Omental fat pad (tissue), 4 donors: Measurements from ENCODE around the gene NAV2. TPM values are rescaled to one million over a fixed set of nuclear protein-coding genes. Genes with fewer than 3 reads are reported as not detected.
"Not testable (repeated sequence)": the region's sequence is repeated elsewhere in the genome, so short reads cannot be mapped to it uniquely, and the experiment has no call there.

Experiments used
- ATAC-seq: fragments of 150-250 bp; one replicate; pipeline ENCODE4 v1.9.1; 2016; ENCODE audit warnings: mild to moderate bottlenecking, moderate library complexity; ENCODE audit not compliant: low FRiP score
- DNase-seq: peaks from one replicate; pipeline ENCODE4 v3.0.0-alpha.2; 2019; ENCODE audit warnings: low spot score
- total RNA-seq, 4 donors: library from RNA; depleted of rRNA; stranded (reverse); fragments of >200 nt; gene quantifications; one replicate each; pipeline ENCODE4 v1.1.0, GENCODE V29; 2016
- TF ChIP-seq, protein P1 (sequence below), 3 donors: fragments of 450-650 bp; IDR thresholded peaks; one replicate each; pipeline ENCODE4 v1.5.1; 2016 to 2017; ENCODE audit warnings: antibody characterized with exemption in 3 of 3, mild to moderate bottlenecking in 3 of 3, moderate library complexity in 2 of 3

NAV2 gene
- total RNA-seq, 4 donors from 2014 or later = 6.3 to 41.6 (median 13.0) TPM

- DNase-seq = no peak
- no peak for ATAC-seq
- TF ChIP-seq, protein P1, sequence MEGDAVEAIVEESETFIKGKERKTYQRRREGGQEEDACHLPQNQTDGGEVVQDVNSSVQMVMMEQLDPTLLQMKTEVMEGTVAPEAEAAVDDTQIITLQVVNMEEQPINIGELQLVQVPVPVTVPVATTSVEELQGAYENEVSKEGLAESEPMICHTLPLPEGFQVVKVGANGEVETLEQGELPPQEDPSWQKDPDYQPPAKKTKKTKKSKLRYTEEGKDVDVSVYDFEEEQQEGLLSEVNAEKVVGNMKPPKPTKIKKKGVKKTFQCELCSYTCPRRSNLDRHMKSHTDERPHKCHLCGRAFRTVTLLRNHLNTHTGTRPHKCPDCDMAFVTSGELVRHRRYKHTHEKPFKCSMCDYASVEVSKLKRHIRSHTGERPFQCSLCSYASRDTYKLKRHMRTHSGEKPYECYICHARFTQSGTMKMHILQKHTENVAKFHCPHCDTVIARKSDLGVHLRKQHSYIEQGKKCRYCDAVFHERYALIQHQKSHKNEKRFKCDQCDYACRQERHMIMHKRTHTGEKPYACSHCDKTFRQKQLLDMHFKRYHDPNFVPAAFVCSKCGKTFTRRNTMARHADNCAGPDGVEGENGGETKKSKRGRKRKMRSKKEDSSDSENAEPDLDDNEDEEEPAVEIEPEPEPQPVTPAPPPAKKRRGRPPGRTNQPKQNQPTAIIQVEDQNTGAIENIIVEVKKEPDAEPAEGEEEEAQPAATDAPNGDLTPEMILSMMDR (IDR thresholded peaks at IDR 0.05) = no peak
These were observed 363.0 kb downstream of the NAV2 start for GRCh38 chr11:20075627-20076026.

- no peak for ATAC-seq
These were observed 366.2 kb downstream of the NAV2 start for GRCh38 chr11:20078846-20079245.

DNA sequence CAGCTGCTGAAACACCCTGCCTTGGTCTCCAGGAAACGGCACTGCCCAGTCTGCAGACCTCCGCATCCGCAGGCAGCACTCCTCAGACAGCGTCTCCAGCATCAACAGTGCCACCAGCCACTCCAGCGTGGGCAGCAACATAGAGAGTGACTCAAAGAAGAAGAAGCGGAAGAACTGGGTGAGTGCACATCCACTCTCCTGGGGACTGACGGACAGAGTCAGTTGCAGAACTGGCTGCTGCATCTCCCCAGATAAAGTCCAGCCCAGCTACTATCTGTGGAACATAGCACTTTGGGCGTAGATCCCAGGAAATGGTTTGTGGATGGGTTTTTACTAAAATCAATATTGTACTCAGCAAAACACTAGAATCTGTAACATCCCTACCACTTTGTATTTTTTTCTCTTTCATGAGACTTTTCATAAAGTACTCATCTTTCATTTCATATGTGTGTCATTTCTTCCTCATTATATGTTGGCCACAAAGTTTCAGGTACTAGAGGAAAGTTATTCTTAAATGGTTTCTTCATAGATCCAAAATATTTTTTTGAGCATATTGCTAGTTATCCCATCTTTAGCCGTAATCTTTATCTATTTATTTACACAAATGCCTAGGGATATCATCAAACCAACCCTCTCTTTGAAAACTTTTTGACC lies 367.5 kb downstream of the NAV2 start:
- TF ChIP-seq, protein P1 (IDR thresholded peaks at IDR 0.05) = no peak
- ATAC-seq = no peak

More at GRCh38 chr11:20078846-20079245, 366.2 kb downstream of the NAV2 start:
- TF ChIP-seq, protein P1 (IDR thresholded peaks at IDR 0.05) = no peak
- no peak for DNase-seq

GRCh38 chr11:20081336-20081735 lies 368.7 kb downstream of the NAV2 start:
- DNase-seq = no peak
- TF ChIP-seq, protein P1 (IDR thresholded peaks at IDR 0.05) = no peak
- no peak for ATAC-seq

More for the DNA sequence above, 367.5 kb downstream of the NAV2 start:
- DNase-seq = no peak

DNA sequence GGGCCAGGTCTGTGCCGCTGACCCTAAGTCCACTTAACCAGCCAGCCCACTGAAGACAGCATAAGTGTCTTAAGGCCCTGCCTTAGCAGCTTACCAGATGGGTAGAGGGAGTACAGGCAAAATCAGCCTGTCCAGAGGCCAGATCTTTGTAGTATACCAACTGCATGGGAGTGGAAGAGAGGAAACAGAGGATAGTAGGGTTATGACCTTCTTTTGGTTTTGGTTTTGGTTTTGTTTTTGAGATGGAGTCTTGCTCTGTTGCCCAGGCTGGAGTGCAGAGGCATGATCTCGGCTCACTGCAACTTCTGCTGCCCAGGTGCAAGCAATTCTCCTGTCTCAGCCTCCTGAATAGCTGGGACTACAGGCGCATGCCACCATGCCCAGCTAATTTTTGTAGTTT lies 371.2 kb downstream of the NAV2 start:
- not testable (repeated sequence) for DNase-seq, ATAC-seq

- TF ChIP-seq, protein P1 (IDR thresholded peaks at IDR 0.05) = no peak
- ATAC-seq = no peak
- DNase-seq = no peak
These were observed 372.5 kb downstream of the NAV2 start for GRCh38 chr11:20084921-20085814.

DNA sequence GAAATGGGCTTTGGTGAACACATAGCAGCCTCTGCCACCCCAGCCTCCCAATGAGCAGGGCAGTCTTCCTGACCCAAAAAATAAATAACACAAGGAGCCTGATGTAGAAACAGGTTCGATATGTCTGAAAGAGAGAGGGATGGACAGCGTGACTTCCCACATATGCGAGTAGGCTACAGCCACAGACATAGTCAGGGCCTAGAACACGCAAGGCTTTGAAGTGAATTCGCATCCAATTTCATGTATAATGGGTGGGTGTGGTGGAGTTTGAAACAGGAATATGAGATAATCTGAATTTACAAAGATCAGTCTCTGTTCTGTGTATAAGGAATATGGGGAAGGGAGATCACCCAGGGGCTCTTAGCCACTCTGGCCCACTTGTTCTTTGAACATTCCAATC lies 373.3 kb downstream of the NAV2 start:
- DNase-seq = no peak
- ATAC-seq = no peak
- TF ChIP-seq, protein P1 (IDR thresholded peaks at IDR 0.05) = no peak
